Gastroesophageal sphincter (tissue), 4 donors: ENCODE data around the gene CFAP99. TPM values are rescaled to one million over a fixed set of nuclear protein-coding genes. Genes with fewer than 3 reads are reported as not detected.

Experiments
- ATAC-seq: fragments of 150-250 bp; one replicate; pipeline ENCODE4 v1.9.1; 2016; ENCODE audit warnings: mild to moderate bottlenecking, moderate library complexity
- H3K27ac ChIP-seq, 4 donors: fragments of 200-600 bp; sonication (generic) in 3 of 4; 1 replicate in 3 of 4; 2 replicates in 1 of 4; pipeline ENCODE4 v1.5.1; 2016 to 2019
- H3K27me3 ChIP-seq: fragments of 200-600 bp; sonication (generic); one replicate; pipeline ENCODE4 v1.5.1; 2019
- H3K36me3 ChIP-seq, 2 donors: fragments of 200-600 bp; sonication (generic); one replicate each; pipeline ENCODE4 v1.5.1; 2019; ENCODE audit warnings: control low read depth in 1 of 2
- H3K4me1 ChIP-seq, 3 donors: fragments of 200-600 bp; sonication (generic); 1 replicate in 2 of 3; 2 replicates in 1 of 3; pipeline ENCODE4 v1.5.1; 2016 to 2019; ENCODE audit warnings: control low read depth in 2 of 3
- H3K4me3 ChIP-seq, 2 donors: fragments of 200-600 bp; sonication (generic); one replicate each; pipeline ENCODE4 v1.5.1; 2019; ENCODE audit warnings: mild to moderate bottlenecking in 1 of 2, moderate library complexity in 1 of 2
- H3K9me3 ChIP-seq, 3 donors: fragments of 200-600 bp; sonication (generic); one replicate each; pipeline ENCODE4 v1.5.1; 2017 to 2019; ENCODE audit warnings: control low read depth in 2 of 3
- EP300 ChIP-seq: sonication (generic); formaldehyde crosslinking; IDR thresholded peaks from one replicate; pipeline ENCODE4 v1.6.1; 2017; ENCODE audit warnings: antibody characterized with exemption, mild to moderate bottlenecking
- POLR2A ChIP-seq, 2 donors: fragments of 450-650 bp; IDR thresholded peaks; one replicate each; pipeline ENCODE4 v1.6.1; 2017; ENCODE audit warnings: antibody characterized with exemption in 2 of 2, mild to moderate bottlenecking in 2 of 2, moderate library complexity in 1 of 2
- POLR2AphosphoS5 ChIP-seq: sonication (generic); formaldehyde crosslinking; IDR thresholded peaks from one replicate; pipeline ENCODE4 v1.6.1; 2017; ENCODE audit warnings: antibody characterized with exemption
- WGBS, 2 donors: methylation state at CpG; one replicate each; pipeline ENCODE4 v1.1.5; 2018; ENCODE audit warnings: low coverage in 1 of 2; 5-methylcytosine and 5-hydroxymethylcytosine counted together
- total RNA-seq, 4 donors: library from RNA; depleted of rRNA; stranded (reverse); fragments of >200 nt; gene quantifications; one replicate each; pipeline ENCODE4 v1.1.0, GENCODE V29; 2016
- TF ChIP-seq, protein P1 (sequence below), 4 experiments: fragments of 200-600 bp in 2 of 4; fragments of 450-650 bp in 2 of 4; sonication (generic) in 1 of 4; IDR thresholded peaks; one replicate each; pipeline ENCODE4 v1.5.1; 2017 to 2019; ENCODE audit warnings: antibody characterized with exemption in 4 of 4, mild to moderate bottlenecking in 2 of 4, moderate library complexity in 2 of 4

Gene CFAP99
- total RNA-seq, 4 donors from 2014 or later = not detected

GRCh38 chr4:2395584-2395983 lies 23.2 kb upstream of the CFAP99 start:
- TF ChIP-seq, protein P1, sequence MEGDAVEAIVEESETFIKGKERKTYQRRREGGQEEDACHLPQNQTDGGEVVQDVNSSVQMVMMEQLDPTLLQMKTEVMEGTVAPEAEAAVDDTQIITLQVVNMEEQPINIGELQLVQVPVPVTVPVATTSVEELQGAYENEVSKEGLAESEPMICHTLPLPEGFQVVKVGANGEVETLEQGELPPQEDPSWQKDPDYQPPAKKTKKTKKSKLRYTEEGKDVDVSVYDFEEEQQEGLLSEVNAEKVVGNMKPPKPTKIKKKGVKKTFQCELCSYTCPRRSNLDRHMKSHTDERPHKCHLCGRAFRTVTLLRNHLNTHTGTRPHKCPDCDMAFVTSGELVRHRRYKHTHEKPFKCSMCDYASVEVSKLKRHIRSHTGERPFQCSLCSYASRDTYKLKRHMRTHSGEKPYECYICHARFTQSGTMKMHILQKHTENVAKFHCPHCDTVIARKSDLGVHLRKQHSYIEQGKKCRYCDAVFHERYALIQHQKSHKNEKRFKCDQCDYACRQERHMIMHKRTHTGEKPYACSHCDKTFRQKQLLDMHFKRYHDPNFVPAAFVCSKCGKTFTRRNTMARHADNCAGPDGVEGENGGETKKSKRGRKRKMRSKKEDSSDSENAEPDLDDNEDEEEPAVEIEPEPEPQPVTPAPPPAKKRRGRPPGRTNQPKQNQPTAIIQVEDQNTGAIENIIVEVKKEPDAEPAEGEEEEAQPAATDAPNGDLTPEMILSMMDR (IDR thresholded peaks at IDR 0.05) = no peak
- TF ChIP-seq POLR2A (IDR thresholded peaks at IDR 0.05) = no peak
- TF ChIP-seq EP300 = no peak
- TF ChIP-seq POLR2AphosphoS5 = no peak
- Histone ChIP-seq H3K27ac (no peak overlapping the region), H3K27me3 (peaks cover 4% of the 10 kb centered on the region)

GRCh38 chr4:2396781-2397368 lies 21.9 kb upstream of the CFAP99 start:
- no peak for TF ChIP-seq EP300
- no peak for TF ChIP-seq POLR2AphosphoS5
- TF ChIP-seq, protein P1 (IDR thresholded peaks at IDR 0.05) = no peak
- TF ChIP-seq POLR2A (IDR thresholded peaks at IDR 0.05) = no peak
- Histone ChIP-seq H3K9me3 (no peaks in the 10 kb centered on the region), H3K27me3 (peaks cover 4% of the 10 kb centered on the region), H3K36me3 (no peaks in the 10 kb centered on the region), H3K4me3 (no peak overlapping the region), H3K27ac (no peak overlapping the region), H3K4me1 (peaks cover 2 to 6% (median 5%) of the 10 kb centered on the region in 3 donors)
- 73 to 77% methylated on average over 8 to 11 of the region's 21 CpGs for WGBS, 2 donors
- no peak for ATAC-seq

More at GRCh38 chr4:2395584-2395983, 23.2 kb upstream of the CFAP99 start:
- Histone ChIP-seq H3K4me3 (no peak overlapping the region), H3K36me3 (no peaks in the 10 kb centered on the region), H3K9me3 (no peaks in the 10 kb centered on the region), H3K4me1 (peaks cover 0 to 3% (median 0%) of the 10 kb centered on the region in 3 donors)
- ATAC-seq = no peak
- WGBS, 2 donors = no CpG with 5 or more reads among the region's 9 CpGs

DNA sequence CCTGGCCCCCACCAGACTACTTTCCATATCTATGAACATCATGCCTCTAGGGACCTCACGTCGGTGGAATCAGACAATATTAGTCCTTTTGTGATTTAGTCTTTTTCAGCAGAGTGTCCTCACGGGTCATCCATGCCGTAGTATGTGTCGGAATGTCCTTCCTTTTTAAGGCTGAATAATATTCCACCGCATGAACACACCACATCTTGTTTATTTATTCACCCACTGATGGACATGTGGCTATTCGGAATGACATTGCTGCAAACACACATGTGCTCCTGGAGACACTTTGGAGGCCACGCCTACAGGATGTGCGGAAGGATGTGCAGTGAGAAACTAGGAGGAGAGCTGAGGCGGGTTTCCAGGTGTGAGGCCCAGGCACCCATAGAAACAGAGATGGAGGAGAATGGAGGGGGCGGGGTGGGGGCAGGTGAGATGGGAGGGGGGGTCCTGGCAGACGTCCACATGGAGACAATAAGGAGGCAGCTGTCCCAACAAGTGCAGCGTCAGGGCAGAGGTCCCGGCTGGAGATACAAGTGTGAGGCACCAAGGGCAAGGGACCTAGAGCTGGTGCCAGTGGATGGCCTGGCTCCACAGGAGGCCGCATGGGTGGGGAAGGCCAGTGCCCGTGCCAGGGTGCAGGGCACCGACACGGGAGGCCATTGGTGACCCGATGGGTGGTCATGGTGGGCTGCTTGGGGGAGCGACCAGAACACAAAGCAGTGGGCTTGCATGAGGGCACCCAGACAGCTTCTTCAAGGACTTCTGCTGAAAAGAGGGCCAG lies 21.0 kb upstream of the CFAP99 start:
- Histone ChIP-seq H3K27ac (no peak overlapping the region), H3K36me3 (no peaks in the 10 kb centered on the region), H3K9me3 (no peaks in the 10 kb centered on the region), H3K4me3 (no peak overlapping the region), H3K4me1 (peaks cover 3 to 16% (median 15%) of the 10 kb centered on the region in 3 donors), H3K27me3 (peaks cover 4% of the 10 kb centered on the region)
- TF ChIP-seq EP300 = no peak
- no peak for TF ChIP-seq POLR2AphosphoS5
- TF ChIP-seq, protein P1 (IDR thresholded peaks at IDR 0.05) = no peak
- no peak for TF ChIP-seq POLR2A (IDR thresholded peaks at IDR 0.05)
- 33 to 87% methylated on average over 3 to 13 of the region's 20 CpGs for WGBS, 2 donors
- ATAC-seq = no peak

GRCh38 chr4:2399216-2399615 lies 19.5 kb upstream of the CFAP99 start:
- no peak for ATAC-seq
- H3K4me1 ChIP-seq = peaks cover 3 to 19% (median 14%) of the 10 kb centered on the region in 3 donors
- TF ChIP-seq EP300 (no peak), POLR2AphosphoS5 (no peak), POLR2A (IDR thresholded peaks at IDR 0.05) (no peak)
- TF ChIP-seq, protein P1 (IDR thresholded peaks at IDR 0.05) = no peak
- WGBS, 2 donors = 66 to 86% methylated on average over 2 to 3 of the region's 10 CpGs
- no peaks in the 10 kb centered on the region for H3K9me3 ChIP-seq
- no peak overlapping the region for H3K27ac ChIP-seq
- no peaks in the 10 kb centered on the region for H3K36me3 ChIP-seq
- H3K27me3 ChIP-seq = no peaks in the 10 kb centered on the region
- no peak overlapping the region for H3K4me3 ChIP-seq
